PFSK-1 (cell line): ENCODE data around the gene FGF1.

Source experiments
- POLR2AphosphoS5 ChIP-seq: IDR thresholded peaks from 2 replicates; pipeline ENCODE4 v1.6.1; 2012; ENCODE audit warnings: low read depth, mild to moderate bottlenecking, control low read depth, low read length, moderate library complexity
- TF ChIP-seq, protein P1 (sequence below), 2 experiments: IDR thresholded peaks; 2 replicates each; pipeline versions ENCODE4 v1.6.1 to v1.8.0; 2011 to 2012; ENCODE audit warnings: low read depth in 2 of 2, low read length in 2 of 2, control low read depth in 1 of 2, inconsistent platforms in 1 of 2, mild to moderate bottlenecking in 1 of 2, moderate library complexity in 1 of 2; ENCODE audit not compliant: insufficient read depth in 1 of 2

DNA sequence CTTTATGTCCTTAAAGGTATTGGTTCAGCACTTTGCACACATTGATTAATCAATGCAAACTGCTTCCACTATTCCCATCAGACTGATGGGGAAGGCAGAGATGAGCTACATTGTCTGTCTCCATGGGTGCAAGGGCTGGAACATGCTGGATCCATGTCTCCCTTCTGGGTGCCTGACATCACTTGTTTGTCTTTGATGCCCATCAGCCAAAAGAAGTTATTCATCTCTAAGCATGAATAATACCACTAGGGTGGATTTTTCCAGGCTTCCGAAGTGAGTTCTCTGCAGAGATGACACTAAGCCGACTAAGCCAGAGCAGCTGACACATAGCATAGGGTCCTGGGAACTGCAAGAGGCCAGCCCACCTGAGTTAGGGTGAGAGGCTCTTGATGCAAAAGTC, 8.7 kb downstream of the FGF1 start:
- TF ChIP-seq POLR2AphosphoS5: no peak
- TF ChIP-seq, protein P1, sequence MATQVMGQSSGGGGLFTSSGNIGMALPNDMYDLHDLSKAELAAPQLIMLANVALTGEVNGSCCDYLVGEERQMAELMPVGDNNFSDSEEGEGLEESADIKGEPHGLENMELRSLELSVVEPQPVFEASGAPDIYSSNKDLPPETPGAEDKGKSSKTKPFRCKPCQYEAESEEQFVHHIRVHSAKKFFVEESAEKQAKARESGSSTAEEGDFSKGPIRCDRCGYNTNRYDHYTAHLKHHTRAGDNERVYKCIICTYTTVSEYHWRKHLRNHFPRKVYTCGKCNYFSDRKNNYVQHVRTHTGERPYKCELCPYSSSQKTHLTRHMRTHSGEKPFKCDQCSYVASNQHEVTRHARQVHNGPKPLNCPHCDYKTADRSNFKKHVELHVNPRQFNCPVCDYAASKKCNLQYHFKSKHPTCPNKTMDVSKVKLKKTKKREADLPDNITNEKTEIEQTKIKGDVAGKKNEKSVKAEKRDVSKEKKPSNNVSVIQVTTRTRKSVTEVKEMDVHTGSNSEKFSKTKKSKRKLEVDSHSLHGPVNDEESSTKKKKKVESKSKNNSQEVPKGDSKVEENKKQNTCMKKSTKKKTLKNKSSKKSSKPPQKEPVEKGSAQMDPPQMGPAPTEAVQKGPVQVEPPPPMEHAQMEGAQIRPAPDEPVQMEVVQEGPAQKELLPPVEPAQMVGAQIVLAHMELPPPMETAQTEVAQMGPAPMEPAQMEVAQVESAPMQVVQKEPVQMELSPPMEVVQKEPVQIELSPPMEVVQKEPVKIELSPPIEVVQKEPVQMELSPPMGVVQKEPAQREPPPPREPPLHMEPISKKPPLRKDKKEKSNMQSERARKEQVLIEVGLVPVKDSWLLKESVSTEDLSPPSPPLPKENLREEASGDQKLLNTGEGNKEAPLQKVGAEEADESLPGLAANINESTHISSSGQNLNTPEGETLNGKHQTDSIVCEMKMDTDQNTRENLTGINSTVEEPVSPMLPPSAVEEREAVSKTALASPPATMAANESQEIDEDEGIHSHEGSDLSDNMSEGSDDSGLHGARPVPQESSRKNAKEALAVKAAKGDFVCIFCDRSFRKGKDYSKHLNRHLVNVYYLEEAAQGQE (IDR thresholded peaks at IDR 0.05; ENCODE audit: insufficient read depth in 1 of 2, low read depth in 2 of 2, low read length in 2 of 2): no peak
